GM19099 (cell line): ENCODE measurements around the gene TEX54.
A peak's percentile ranks its signal among the peaks of the same experiment; 100 is the strongest.

ENCODE experiments used
- POLR2A ChIP-seq: IDR thresholded peaks from 3 replicates; pipeline ENCODE4 v1.6.1; 2011; ENCODE audit warnings: low read depth; ENCODE audit not compliant: insufficient read length; ENCODE audit errors: extremely low read depth

Gene TEX54

DNA sequence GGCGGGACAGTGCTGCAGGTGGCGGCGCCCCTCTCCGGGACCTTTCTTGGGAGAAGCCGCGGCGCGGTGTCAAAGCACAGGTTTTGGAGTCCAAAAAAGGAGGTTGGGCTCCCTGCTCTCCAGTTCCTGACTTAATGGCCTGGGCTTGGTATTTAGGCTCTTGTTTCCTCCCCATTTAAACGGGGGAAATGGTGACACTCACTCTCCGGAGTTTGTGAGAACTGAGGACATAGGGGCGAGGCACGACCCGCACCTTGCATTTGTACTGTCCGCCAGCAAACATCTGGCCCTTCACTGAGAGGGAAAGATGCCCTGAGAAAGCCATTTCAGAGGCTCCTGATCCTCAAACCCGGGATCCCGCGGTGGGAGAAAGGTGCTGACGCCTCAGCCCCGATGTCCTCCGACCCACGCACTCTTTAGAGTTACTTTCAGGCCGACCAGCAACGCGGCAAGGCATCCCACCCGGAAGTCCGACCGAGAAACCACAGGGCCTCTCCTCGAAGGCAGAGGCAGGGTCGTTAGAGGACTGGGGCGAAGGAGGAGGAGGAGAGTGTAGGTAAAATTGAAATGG lies 9.6 kb upstream of the TEX54 start:
- no peak for TF ChIP-seq POLR2A

DNA sequence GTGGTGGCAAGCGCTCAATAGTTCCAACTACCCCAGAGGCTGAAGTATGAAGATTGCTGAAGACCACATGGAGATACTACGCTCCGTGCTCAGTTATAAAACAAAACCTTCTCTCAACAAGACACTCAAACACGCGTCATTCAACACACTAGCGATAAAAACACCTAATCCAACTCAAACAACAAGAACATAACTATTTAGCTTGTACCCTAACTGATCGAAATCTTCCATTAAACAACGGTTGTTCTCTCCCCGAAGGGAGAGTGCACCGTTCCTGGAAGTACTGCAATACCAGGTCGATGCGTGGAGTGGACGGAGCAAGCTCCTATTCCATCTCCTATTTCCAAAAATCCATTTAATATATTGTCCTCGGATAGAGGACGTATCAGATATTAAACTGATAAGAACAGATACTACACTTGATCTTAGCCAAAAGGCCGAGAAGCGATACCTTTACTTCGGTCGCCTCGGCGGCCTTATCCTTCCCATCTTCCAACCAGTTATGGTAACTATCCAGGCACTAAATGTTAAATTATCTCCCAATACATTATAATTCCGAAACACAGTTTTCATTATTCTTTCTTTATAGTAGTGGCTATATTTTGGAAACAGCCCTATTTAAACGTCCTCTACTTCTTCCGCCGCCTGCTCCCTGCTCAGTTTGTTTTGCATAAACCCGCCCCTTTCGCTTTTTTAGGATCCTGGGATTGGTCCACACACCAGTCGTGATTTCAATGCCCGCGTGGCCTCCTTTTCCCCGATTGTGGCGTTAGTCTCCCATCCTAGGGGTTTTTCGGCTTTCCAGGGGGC lies 8.9 kb upstream of the TEX54 start:
- TF ChIP-seq POLR2A, result peak; percentile 100

DNA sequence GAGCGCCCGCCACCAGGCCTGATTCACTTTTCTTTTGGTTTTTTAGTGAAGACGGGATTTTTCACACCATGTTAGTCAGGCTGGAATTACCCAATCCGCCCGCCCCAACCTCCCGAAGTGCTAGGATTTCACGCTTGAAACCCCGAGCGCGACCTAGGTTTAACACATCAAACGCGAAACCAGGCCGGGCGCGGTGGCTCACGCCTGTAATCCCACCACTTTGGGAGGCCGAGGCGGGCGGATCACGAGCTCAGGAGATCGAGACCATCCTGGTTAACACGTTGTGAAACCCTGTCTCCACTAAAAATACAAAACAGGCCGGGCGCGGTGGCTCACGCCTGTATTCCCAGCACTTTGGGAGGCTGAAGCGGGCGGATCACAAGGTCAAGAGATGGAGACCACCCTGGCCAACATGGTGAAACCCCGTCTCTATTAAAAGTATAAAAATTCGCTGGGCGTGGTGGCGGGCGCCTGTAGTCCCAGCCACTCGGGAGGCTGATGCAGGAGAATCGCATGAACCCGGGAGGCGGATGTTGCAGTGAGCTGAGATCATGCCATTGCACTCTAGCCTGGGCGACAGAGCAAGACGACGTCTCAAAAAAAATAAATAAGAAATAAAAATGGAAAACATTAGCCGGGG lies 8.2 kb upstream of the TEX54 start:
- TF ChIP-seq POLR2A, result peak; percentile 9

DNA sequence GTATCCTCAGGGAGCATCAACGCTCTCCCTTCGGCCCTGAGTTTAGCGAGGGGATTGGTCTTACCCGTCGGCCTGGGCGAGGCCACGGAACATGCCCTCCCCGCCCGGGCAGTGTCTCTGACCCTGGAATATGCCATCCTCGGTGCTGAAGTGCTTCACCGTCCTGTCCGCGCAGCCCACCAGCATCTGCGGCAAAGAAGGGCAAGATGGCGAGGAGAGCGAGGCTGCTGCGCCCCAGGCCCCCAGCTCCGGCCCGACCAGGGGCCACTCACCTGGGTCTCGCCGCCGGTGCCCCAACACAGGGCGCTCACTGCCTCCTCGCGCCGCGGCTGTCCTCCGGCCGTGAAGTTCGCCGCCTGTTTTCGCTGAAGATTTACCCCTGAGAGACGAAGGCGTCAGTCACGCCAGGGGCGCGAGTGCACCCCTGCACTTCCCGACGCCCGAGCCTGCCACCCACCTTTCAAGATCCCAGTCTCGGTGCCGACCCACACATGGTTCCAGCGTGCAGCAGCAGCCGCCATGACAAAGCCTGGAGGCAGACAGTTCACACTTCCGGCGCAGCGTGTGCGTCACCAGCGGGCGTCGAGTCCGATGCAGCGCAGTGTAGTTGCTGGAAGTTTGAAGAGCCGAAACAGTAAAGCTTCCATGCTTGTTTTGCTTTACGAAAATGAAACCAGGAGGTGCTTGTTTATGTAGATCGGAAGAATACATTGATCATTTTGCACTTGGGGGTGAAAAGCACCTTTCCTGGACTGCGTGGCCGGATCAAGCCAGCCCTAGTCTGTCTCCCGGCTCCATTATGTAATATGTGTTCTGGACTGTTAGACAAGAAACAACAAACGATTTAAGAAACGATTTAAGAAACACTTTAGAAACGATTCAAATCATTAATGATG lies 6.7 kb upstream of the TEX54 start, which contains the start of gene WDR74:
TSS of gene WDR74 (minus strand) at position 541 of the 896 bp plus-strand sequence. CDS start at position 521, 20 bp downstream.
- peak; percentile 94 for TF ChIP-seq POLR2A

DNA sequence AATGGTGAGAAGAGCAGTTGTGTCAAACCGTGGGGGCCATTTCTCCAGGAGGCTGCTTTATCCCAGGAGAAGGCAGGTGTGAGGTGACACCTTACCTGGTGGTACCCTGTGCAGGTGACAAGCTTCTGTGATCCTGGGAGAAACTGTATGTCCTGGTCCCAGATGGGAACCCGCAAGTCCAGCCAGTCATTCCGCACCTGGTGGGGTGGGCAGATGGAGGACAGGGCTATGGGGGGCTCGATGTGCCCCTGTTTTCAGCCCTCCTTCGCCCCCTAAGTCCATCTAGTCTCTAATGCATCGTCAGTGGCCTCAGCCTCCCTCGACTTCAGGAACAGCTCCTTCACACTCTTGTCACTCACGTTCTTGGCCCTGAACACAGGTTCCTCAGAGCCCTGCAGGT lies 2.7 kb upstream of the TEX54 start:
- no peak for TF ChIP-seq POLR2A

DNA sequence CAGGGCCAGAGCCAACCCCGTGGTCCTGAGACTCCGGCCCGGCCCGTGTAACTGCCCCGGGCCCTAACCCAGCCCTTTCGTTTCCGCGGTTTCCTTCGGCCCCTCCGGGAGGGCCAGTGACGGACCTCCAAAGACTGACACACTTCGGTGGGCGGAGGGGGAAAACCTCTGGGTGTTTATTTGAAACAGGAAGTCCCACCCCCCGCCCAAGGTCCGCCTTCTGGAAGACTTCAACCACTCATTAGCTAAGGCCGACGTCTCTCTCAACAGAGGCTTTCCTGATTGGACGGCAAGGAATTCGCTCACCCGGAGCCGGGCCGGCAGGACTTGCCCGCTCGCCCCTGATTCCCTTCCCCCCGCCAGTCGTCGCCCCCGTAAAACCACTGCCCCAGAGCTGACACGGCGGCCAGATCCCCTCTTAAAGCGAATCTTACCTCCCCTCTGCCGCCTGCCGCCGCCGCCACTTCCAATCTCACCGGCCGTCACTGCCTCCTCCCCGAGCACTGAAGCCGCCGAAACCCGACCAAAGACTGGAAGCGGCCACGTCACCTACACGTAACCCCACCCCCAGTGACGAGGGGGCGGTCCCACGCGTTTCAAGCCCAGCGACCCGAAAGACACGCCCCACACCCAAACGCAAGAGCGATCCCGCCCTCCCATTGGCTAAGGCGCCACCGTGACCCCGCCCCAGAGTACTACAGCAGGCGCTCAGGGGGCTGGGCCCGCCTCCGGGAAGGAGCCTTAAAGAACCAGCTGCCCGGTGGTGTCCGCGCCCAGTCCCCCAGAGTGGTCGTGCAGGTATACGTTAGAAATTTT lies 913 bp downstream of the TEX54 start, which contains the start of gene STX5:
TSS of gene STX5 (minus strand) at position 532 of the 816 bp plus-strand sequence. CDS start 808 bp downstream, outside the sequence.
- TF ChIP-seq POLR2A, result peak; percentile 73

DNA sequence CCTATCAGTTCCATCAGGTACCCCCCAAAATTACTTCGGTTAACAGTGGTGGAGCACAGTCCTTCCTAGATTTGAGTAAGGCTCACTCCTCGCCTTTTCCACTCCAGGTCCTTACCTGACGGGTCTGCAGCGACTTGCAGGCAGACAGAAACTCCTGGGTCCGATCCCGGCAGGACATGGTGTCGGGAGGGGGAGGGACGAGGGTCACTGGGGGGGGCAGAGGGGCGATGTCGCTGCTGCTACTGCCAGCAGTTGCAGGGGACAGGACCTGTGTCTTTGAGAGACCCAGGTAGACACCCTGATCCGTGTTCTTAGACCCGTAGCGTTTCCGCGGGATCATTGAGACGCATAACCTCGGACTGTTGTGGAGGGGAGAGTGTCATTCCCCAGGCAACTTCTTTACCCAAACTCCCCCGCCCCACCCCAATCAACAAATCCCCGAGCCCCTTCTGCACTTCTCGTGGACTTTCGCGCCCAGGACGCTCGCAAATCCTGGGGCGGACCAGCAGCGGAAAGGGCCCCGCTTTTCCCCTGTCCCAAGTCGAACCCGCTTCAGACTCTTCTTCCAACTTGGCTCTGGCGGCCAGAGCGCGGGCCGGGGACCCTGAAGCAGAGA lies 1.6 kb downstream of the TEX54 start:
- no peak for TF ChIP-seq POLR2A

DNA sequence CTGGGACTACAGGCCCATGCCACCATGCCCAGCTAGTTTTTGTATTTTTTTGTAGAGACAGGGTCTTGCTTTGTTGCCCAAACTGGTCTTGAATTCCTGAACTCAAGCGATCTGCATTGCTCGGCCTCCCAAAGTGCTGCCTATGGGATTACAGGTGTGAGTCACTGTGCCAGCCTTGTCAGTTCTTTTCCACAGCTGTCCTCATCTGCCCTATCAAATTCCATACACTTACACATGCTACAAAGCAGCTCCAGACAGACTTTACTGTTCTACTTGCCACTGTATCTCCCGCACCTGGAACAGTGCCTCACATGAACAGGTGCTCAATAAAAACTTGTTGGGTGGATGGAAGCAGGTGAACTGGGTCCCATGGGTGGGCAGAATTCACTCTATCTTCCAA lies 9.0 kb downstream of the TEX54 start:
- no peak for TF ChIP-seq POLR2A

DNA sequence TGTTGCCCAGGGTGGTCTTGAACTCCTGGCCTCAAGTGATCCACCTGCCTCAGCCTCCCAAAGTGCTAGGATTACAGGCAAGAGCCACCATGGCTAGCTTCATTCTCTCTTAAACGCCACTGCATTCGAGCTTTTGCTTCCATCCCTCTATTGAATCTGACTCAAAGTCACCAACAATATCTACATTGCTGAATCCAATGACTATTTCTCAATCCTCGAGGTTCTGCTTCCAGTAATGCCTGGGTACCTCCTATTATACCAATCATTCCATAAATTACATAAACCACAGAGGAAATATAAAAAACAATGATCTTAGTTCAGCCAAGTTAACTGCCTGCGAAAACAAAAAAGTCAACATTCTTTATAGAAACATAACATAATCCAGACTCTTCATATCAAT lies 15.5 kb downstream of the TEX54 start:
- TF ChIP-seq POLR2A, result no peak

DNA sequence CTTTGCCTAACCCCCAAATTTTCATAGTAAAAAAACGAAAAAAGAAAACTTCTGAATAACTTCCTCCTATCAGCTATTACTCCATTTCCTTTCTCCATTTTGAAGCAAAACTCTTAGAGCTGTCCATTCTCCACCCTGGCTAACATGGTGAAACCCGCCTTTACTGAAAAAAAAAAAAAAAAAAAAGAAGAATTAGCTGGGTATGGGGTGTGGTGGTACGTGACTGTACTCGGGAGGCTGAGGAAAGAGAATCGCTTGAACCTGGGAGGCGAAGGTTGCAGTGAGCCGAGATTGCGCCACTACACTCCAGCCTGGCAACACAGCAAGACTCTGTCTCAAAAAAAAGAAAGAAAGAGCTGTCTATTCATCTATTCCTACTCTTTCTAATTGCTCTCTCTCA lies 16.1 kb downstream of the TEX54 start:
- TF ChIP-seq POLR2A, result no peak

DNA sequence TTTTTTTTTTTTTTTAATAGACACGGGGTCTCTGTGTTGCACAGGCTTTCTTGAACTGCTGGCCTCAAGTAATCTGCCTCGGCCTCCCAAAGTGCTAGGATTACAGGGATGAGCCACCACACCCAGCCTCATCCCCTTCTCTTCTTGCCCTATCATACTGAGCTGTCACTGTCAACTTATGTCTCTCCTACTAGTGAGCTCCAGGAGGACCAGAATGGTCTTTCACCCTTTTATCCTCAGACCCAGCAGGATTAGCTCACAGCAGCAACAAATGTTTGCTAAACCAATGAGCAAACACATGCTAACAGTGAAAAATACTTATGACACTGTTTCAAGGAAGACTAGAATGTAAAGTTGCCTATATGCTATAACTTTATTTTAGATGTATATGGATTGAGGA lies 21.0 kb downstream of the TEX54 start:
- no peak for TF ChIP-seq POLR2A

DNA sequence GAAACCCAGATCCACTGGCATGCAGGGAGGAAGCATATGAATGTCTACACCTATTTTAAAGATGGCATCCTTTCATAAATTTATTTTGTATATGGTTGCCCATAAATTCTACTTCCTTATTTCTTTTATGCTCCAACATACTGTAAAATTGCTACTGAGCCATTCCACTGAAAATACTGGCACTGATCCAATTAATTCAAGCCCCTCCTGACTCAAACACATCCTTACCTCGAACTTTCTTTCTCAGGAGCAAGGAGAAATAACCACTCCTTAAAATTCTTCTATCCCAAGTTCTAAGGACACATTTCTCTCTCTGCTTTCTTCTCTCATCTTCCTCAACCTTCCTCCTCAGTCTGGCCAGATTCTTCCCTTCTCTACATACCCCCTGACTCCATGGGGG lies 21.9 kb downstream of the TEX54 start:
- no peak for TF ChIP-seq POLR2A

DNA sequence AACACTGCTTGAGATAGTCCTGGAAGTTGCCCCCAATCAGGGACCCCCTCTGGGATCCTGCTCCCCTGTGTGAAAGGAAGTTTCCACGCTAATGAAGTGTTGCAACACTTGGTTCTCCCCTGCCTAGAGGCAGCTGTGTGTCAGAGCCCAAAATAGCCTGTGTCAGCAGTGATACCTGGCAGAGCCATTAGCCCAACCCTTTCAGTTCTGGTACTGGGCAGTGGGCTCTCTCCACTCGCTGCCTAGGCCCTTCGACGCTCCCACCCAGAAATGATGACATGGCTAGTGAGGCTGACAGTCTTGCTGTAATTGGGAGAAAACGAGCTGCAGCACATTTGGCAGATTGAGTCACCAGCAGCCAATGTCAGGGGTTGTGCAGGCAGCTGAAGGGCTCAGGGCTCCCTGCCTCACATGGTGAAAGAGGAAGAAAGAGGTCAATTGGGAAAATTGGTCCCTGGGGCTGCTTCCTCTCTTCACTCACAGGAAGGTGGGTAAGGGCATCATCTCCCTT lies 26.0 kb downstream of the TEX54 start:
- TF ChIP-seq POLR2A, result no peak
